ENCODE results near the gene PCNA. TPM values are rescaled to one million over a fixed set of nuclear protein-coding genes. Genes with fewer than 3 reads are reported as not detected.

Gene PCNA
- total RNA-seq, 1 donor from 2014 or later, result 65.6 TPM

- Mint-ChIP-seq H3K27me3 (ENCODE audit: unreplicated experiment) (no peaks in the 10 kb centered on the region), H3K4me3 (ENCODE audit: unreplicated experiment) (peak overlapping the region; percentile 33), H3K36me3 (ENCODE audit: unreplicated experiment) (no peaks in the 10 kb centered on the region), H3K9me3 (ENCODE audit: unreplicated experiment) (no peaks in the 10 kb centered on the region), H3K4me1 (ENCODE audit: unreplicated experiment) (peaks cover 31% of the 10 kb centered on the region), H3K27ac (ENCODE audit: unreplicated experiment) (no peak overlapping the region)
- no peak for DNase-seq (ENCODE audit: extremely low spot score, unreplicated experiment)
- TF ChIP-seq CTCF (IDR thresholded peaks at IDR 0.05), result no peak
These were observed 9.1 kb upstream of the PCNA start for GRCh38 chr20:5128886-5129285.

- H3K4me3 Mint-ChIP-seq (ENCODE audit: unreplicated experiment), result peak overlapping the region; percentile 89
- peaks cover 31% of the 10 kb centered on the region for H3K4me1 Mint-ChIP-seq (ENCODE audit: unreplicated experiment)
- DNase-seq (ENCODE audit: extremely low spot score, unreplicated experiment), result peak; percentile 42
- TF ChIP-seq CTCF (IDR thresholded peaks at IDR 0.05), result no peak
- peak overlapping the region; percentile 87 for H3K27ac Mint-ChIP-seq (ENCODE audit: unreplicated experiment)
- H3K36me3 Mint-ChIP-seq (ENCODE audit: unreplicated experiment), result no peaks in the 10 kb centered on the region
- no peaks in the 10 kb centered on the region for H3K27me3 Mint-ChIP-seq (ENCODE audit: unreplicated experiment)
- H3K9me3 Mint-ChIP-seq (ENCODE audit: unreplicated experiment), result no peaks in the 10 kb centered on the region
These were observed 8.2 kb upstream of the PCNA start for GRCh38 chr20:5127859-5128424.

- no peaks in the 10 kb centered on the region for H3K27me3 Mint-ChIP-seq (ENCODE audit: unreplicated experiment)
- peak overlapping the region; percentile 87 for H3K27ac Mint-ChIP-seq (ENCODE audit: unreplicated experiment)
- H3K36me3 Mint-ChIP-seq (ENCODE audit: unreplicated experiment), result no peaks in the 10 kb centered on the region
- H3K9me3 Mint-ChIP-seq (ENCODE audit: unreplicated experiment), result no peaks in the 10 kb centered on the region
- H3K4me3 Mint-ChIP-seq (ENCODE audit: unreplicated experiment), result peak overlapping the region; percentile 89
- DNase-seq (ENCODE audit: extremely low spot score, unreplicated experiment), result peak; percentile 86
- H3K4me1 Mint-ChIP-seq (ENCODE audit: unreplicated experiment), result peaks cover 31% of the 10 kb centered on the region
- TF ChIP-seq CTCF (IDR thresholded peaks at IDR 0.05), result no peak
These were observed 7.6 kb upstream of the PCNA start for GRCh38 chr20:5127204-5127858.

GRCh38 chr20:5126512-5127203 lies 6.9 kb upstream of the PCNA start, which contains the start of gene CDS2:
Gene CDS2, plus strand, starts transcription at chr20:5127008. Its CDS starts 85 bp downstream, at chr20:5127093.
- Mint-ChIP-seq H3K9me3 (ENCODE audit: unreplicated experiment) (no peaks in the 10 kb centered on the region), H3K27me3 (ENCODE audit: unreplicated experiment) (no peaks in the 10 kb centered on the region)
- TF ChIP-seq CTCF (IDR thresholded peaks at IDR 0.05), result peak; percentile 67

GRCh38 chr20:5122873-5123260 lies 3.1 kb upstream of the PCNA start:
- TF ChIP-seq CTCF (IDR thresholded peaks at IDR 0.05), result no peak
- Mint-ChIP-seq H3K27ac (ENCODE audit: unreplicated experiment) (no peak overlapping the region), H3K36me3 (ENCODE audit: unreplicated experiment) (peaks cover 3% of the 10 kb centered on the region), H3K4me1 (ENCODE audit: unreplicated experiment) (peaks cover 36% of the 10 kb centered on the region), H3K9me3 (ENCODE audit: unreplicated experiment) (no peaks in the 10 kb centered on the region), H3K4me3 (ENCODE audit: unreplicated experiment) (no peak overlapping the region), H3K27me3 (ENCODE audit: unreplicated experiment) (no peaks in the 10 kb centered on the region)
- DNase-seq (ENCODE audit: extremely low spot score, unreplicated experiment), result no peak

More at GRCh38 chr20:5126512-5127203, 6.9 kb upstream of the PCNA start, which contains the start of gene CDS2:
- H3K27ac Mint-ChIP-seq (ENCODE audit: unreplicated experiment), result peak within 1 kb of the TSS; percentile 92
- H3K4me1 Mint-ChIP-seq (ENCODE audit: unreplicated experiment), result peaks cover 31% of the 10 kb centered on the region
- DNase-seq (ENCODE audit: extremely low spot score, unreplicated experiment), result peak; percentile 100
- no peaks in the 10 kb centered on the region for H3K36me3 Mint-ChIP-seq (ENCODE audit: unreplicated experiment)
- H3K4me3 Mint-ChIP-seq (ENCODE audit: unreplicated experiment), result peak within 1 kb of the TSS; percentile 89

All from osteocyte (in vitro differentiated cells).